OCI-LY1 (cell line): ENCODE data around the gene PRRC2C.

Source experiments
- H2AFZ ChIP-seq: fragments of 200-600 bp; sonication (generic), shearing (Covaris generic); 2 replicates; pipeline ENCODE4 v1.6.0; 2014; ENCODE audit warnings: antibody characterized with exemption, mild to moderate bottlenecking, low read length
- H3F3A ChIP-seq: fragments of 200-600 bp; sonication (generic), shearing (Covaris generic); 2 replicates; pipeline ENCODE4 v1.6.0; 2014; ENCODE audit warnings: mild to moderate bottlenecking, antibody characterized with exemption, low read length, moderate library complexity; ENCODE audit not compliant: insufficient read depth
- H3K27ac ChIP-seq: fragments of 200-600 bp; sonication (generic); 2 replicates; pipeline ENCODE4 v1.5.1; 2014; ENCODE audit warnings: low read length, mixed run types, mild to moderate bottlenecking, low read depth; ENCODE audit not compliant: poor library complexity, severe bottlenecking
- H3K27me3 ChIP-seq: fragments of 200-600 bp; sonication (generic); 2 replicates; pipeline ENCODE4 v1.6.0; 2014; ENCODE audit warnings: antibody characterized with exemption, mild to moderate bottlenecking, low read length, moderate library complexity; ENCODE audit not compliant: insufficient read depth
- H3K36me3 ChIP-seq: fragments of 200-600 bp; sonication (generic); 2 replicates; pipeline ENCODE4 v1.6.1; 2014; ENCODE audit warnings: mild to moderate bottlenecking, antibody characterized with exemption, low read length, moderate library complexity, mixed read lengths; ENCODE audit not compliant: insufficient read depth
- H3K4me1 ChIP-seq: fragments of 200-600 bp; sonication (generic); 2 replicates; pipeline ENCODE4 v1.5.1; 2014; ENCODE audit warnings: mild to moderate bottlenecking, low read length, moderate library complexity; ENCODE audit not compliant: insufficient read depth, severe bottlenecking
- H3K4me2 ChIP-seq: fragments of 200-600 bp; sonication (generic), shearing (Covaris generic); 2 replicates; pipeline ENCODE4 v1.6.1; 2014; ENCODE audit warnings: low read length
- H3K4me3 ChIP-seq: fragments of 200-600 bp; sonication (generic); 2 replicates; pipeline ENCODE4 v1.5.1; 2014; ENCODE audit warnings: low read length, low read depth, mild to moderate bottlenecking, mixed read lengths; ENCODE audit not compliant: poor library complexity, severe bottlenecking
- H3K79me2 ChIP-seq: fragments of 200-600 bp; shearing (Covaris generic); 2 replicates; pipeline ENCODE4 v1.6.1; 2016; ENCODE audit warnings: mixed run types, low read length, mixed read lengths; ENCODE audit not compliant: insufficient read depth
- H3K9ac ChIP-seq: fragments of 200-600 bp; sonication (generic), shearing (Covaris generic); 2 replicates; pipeline ENCODE4 v1.6.1; 2014; ENCODE audit warnings: mild to moderate bottlenecking, low read length, mixed read lengths
- H3K9me2 ChIP-seq: fragments of 200-600 bp; sonication (generic), shearing (Covaris generic); 2 replicates; pipeline ENCODE4 v1.6.1; 2014; ENCODE audit warnings: low read depth, mild to moderate bottlenecking, low read length, mixed read lengths
- H3K9me3 ChIP-seq: fragments of 200-600 bp; shearing (Covaris generic); 2 replicates; pipeline ENCODE4 v1.6.1; 2014; ENCODE audit warnings: low read length, mixed read lengths
- H4K20me1 ChIP-seq: fragments of 200-600 bp; sonication (generic), shearing (Covaris generic); 2 replicates; pipeline ENCODE4 v1.6.0; 2016; ENCODE audit warnings: mild to moderate bottlenecking, low read length; ENCODE audit not compliant: insufficient read depth
- CTCF ChIP-seq: fragments of 200-600 bp; sonication (generic), shearing (Covaris generic); IDR thresholded peaks from 2 replicates; pipeline ENCODE4 v1.5.1; 2017; ENCODE audit warnings: mild to moderate bottlenecking, antibody characterized with exemption, low read length, moderate library complexity, mixed read lengths
- EZH2 ChIP-seq: fragments of 200-600 bp; sonication (generic), shearing (Covaris generic); IDR thresholded peaks from 2 replicates; pipeline ENCODE4 v1.8.0; 2017; ENCODE audit warnings: borderline replicate concordance, mixed run types, mild to moderate bottlenecking, antibody characterized with exemption, low read length, moderate library complexity, mixed read lengths

Gene PRRC2C

GRCh38 chr1:171583591-171584201 lies 98.4 kb downstream of the PRRC2C start:
- H3K36me3 ChIP-seq: peaks cover 93% of the 10 kb centered on the region
- no peak overlapping the region for H3K4me2 ChIP-seq
- no peak for TF ChIP-seq CTCF
- no peak for TF ChIP-seq EZH2
- H3K4me3 ChIP-seq: no peak overlapping the region
- H3K9me3 ChIP-seq: no peaks in the 10 kb centered on the region
- H3K27ac ChIP-seq: no peak overlapping the region
- no peaks in the 10 kb centered on the region for H3F3A ChIP-seq
- H3K9me2 ChIP-seq: no peaks in the 10 kb centered on the region
- H3K27me3 ChIP-seq: no peaks in the 10 kb centered on the region
- H3K79me2 ChIP-seq: no peaks in the 10 kb centered on the region
- H3K4me1 ChIP-seq: no peaks in the 10 kb centered on the region
- no peak overlapping the region for H2AFZ ChIP-seq
- H3K9ac ChIP-seq: no peak overlapping the region
- no peaks in the 10 kb centered on the region for H4K20me1 ChIP-seq

GRCh38 chr1:171585715-171586114 lies 100.4 kb downstream of the PRRC2C start:
- no peaks in the 10 kb centered on the region for H3K9me3 ChIP-seq
- no peak overlapping the region for H2AFZ ChIP-seq
- no peaks in the 10 kb centered on the region for H3K27me3 ChIP-seq
- H3K4me1 ChIP-seq: no peaks in the 10 kb centered on the region
- no peak overlapping the region for H3K4me2 ChIP-seq
- TF ChIP-seq EZH2 (no peak), CTCF (no peak)
- H3K36me3 ChIP-seq: peaks cover 92% of the 10 kb centered on the region
- H3K27ac ChIP-seq: no peak overlapping the region
- no peak overlapping the region for H3K9ac ChIP-seq
- H3K4me3 ChIP-seq: no peak overlapping the region
- H3K79me2 ChIP-seq: no peaks in the 10 kb centered on the region
- H3K9me2 ChIP-seq: no peaks in the 10 kb centered on the region
- H4K20me1 ChIP-seq: no peaks in the 10 kb centered on the region
- no peaks in the 10 kb centered on the region for H3F3A ChIP-seq

- no peak overlapping the region for H3K4me3 ChIP-seq
- no peak overlapping the region for H3K27ac ChIP-seq
- H3K9ac ChIP-seq: no peak overlapping the region
- no peak overlapping the region for H3K4me2 ChIP-seq
- peaks cover 93% of the 10 kb centered on the region for H3K36me3 ChIP-seq
- no peaks in the 10 kb centered on the region for H3F3A ChIP-seq
- H2AFZ ChIP-seq: no peak overlapping the region
- H3K4me1 ChIP-seq: no peaks in the 10 kb centered on the region
- H3K9me3 ChIP-seq: no peaks in the 10 kb centered on the region
- no peaks in the 10 kb centered on the region for H4K20me1 ChIP-seq
- TF ChIP-seq EZH2 (no peak), CTCF (no peak)
- no peaks in the 10 kb centered on the region for H3K79me2 ChIP-seq
- H3K9me2 ChIP-seq: no peaks in the 10 kb centered on the region
- H3K27me3 ChIP-seq: no peaks in the 10 kb centered on the region
These were observed 102.9 kb downstream of the PRRC2C start for GRCh38 chr1:171588230-171588629.
